Upper lobe of left lung (tissue), 4 donors: ENCODE results near the gene COX17.

Experiments used
- EP300 ChIP-seq, 4 donors: sonication (generic); formaldehyde crosslinking; IDR thresholded peaks; one replicate each; pipeline ENCODE4 v1.5.1; 2017; ENCODE audit warnings: antibody characterized with exemption in 4 of 4, control low read depth in 2 of 4
- POLR2A ChIP-seq, 4 donors: fragments of 450-650 bp; IDR thresholded peaks; one replicate each; pipeline ENCODE4 v1.5.1; 2016 to 2017; ENCODE audit warnings: antibody characterized with exemption in 4 of 4, mild to moderate bottlenecking in 2 of 4
- POLR2AphosphoS5 ChIP-seq, 2 donors: sonication (generic); formaldehyde crosslinking; IDR thresholded peaks; one replicate each; pipeline ENCODE4 v1.5.1; 2017; ENCODE audit warnings: antibody characterized with exemption in 2 of 2
- TF ChIP-seq, protein P1 (sequence below), 6 experiments: fragments of 450-650 bp in 4 of 6; fragments of 200-600 bp in 2 of 6; sonication (generic) in 2 of 6; IDR thresholded peaks; one replicate each; pipeline ENCODE4 v1.5.1; 2016 to 2019; ENCODE audit warnings: antibody characterized with exemption in 6 of 6

DNA sequence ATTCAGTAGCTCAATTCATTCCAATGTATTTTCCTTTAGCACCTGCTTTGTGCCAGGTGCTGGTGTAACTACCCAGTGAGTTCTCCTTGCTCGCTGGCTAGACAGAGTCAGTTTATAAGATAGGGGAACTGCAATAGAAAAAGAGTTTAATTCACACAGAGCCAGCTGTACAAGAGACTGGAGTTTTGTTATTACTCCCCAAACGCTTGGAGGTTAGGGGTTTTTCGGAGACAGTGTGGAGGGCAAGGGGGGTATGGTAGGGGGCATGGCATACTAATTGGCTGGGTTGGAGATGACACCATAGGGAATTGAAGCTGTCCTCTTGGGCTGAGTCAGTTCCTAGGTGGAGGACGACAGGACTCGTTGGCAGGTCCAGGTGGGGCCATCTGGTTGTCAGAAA, 20.2 kb upstream of the COX17 start:
- TF ChIP-seq, protein P1, sequence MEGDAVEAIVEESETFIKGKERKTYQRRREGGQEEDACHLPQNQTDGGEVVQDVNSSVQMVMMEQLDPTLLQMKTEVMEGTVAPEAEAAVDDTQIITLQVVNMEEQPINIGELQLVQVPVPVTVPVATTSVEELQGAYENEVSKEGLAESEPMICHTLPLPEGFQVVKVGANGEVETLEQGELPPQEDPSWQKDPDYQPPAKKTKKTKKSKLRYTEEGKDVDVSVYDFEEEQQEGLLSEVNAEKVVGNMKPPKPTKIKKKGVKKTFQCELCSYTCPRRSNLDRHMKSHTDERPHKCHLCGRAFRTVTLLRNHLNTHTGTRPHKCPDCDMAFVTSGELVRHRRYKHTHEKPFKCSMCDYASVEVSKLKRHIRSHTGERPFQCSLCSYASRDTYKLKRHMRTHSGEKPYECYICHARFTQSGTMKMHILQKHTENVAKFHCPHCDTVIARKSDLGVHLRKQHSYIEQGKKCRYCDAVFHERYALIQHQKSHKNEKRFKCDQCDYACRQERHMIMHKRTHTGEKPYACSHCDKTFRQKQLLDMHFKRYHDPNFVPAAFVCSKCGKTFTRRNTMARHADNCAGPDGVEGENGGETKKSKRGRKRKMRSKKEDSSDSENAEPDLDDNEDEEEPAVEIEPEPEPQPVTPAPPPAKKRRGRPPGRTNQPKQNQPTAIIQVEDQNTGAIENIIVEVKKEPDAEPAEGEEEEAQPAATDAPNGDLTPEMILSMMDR (IDR thresholded peaks at IDR 0.05): no peak
- TF ChIP-seq POLR2A (IDR thresholded peaks at IDR 0.05) (no peak), EP300 (IDR thresholded peaks at IDR 0.05) (no peak), POLR2AphosphoS5 (IDR thresholded peaks at IDR 0.05) (no peak)
